ENCODE data around the gene MMD2.

MMD2 gene

DNA sequence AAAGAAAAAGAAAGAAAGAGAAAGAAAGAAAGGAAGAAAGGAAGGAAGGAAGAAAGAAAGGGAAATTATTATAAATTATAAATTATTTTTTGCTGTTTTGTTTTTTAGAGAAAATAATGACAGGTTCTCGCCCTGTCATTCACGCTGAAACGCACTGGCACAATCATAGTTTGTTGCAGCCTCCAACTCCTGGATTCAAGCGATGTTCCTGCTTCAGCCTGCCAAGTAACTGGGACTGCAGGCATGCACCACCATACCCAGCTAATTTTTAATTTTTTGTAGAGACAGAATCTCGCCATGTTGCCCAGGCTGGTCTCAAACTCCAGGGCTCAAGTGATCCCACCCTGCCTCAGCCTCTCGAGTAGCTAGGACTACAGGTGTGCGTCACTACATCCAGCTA lies 21.6 kb downstream of the MMD2 start:
- Histone ChIP-seq H3K36me3 (ENCODE audit: control insufficient read depth, insufficient read depth, low read length) (no peaks in the 10 kb centered on the region), H3K4me1 (ENCODE audit: control insufficient read depth, insufficient read depth, low read length, poor library complexity, severe bottlenecking) (no peaks in the 10 kb centered on the region), H3K27ac (ENCODE audit: insufficient read depth, low read length, poor library complexity, severe bottlenecking) (no peak overlapping the region), H3K9me3 (ENCODE audit: control insufficient read depth, low read length) (no peaks in the 10 kb centered on the region), H3K4me3 (ENCODE audit: insufficient read depth, low read depth, low read length, poor library complexity, severe bottlenecking) (no peak overlapping the region), H3K27me3 (replicated peaks; ENCODE audit: control insufficient read depth, insufficient read depth, low read length, poor library complexity, severe bottlenecking) (no peaks in the 10 kb centered on the region)
- DNase-seq, result no peak

DNA sequence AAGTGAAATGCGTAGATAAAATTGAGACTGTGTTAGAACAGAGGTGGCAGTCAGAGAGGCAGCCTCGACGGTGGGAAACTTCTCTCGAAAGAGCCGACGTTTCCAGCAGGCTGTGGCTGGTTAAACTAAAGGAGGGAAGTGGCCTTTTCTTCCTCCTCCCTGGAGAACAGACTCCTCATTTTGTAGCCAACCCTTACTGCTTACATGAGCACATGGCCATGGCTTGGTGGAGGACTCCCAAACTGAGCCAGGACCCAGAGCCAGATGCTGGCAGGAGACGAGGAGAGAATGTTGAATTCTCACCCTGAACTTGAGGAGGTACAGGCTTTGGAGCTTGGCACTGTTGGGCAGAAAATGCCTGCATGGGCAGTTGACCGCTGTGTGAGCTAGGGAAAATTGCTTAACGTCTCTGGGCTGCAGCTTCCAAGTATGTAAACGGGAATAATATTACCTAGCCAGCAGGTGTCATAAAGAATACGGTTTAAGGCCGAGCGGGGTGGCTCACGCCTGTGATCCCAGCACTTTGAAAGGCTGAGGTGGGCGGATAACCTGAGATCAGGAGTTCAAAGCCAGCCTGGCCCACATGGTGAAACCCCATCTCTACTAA lies 24.5 kb downstream of the MMD2 start:
- Histone ChIP-seq H3K27me3 (replicated peaks; ENCODE audit: control insufficient read depth, insufficient read depth, low read length, poor library complexity, severe bottlenecking) (no peaks in the 10 kb centered on the region), H3K27ac (ENCODE audit: insufficient read depth, low read length, poor library complexity, severe bottlenecking) (no peak overlapping the region), H3K4me1 (ENCODE audit: control insufficient read depth, insufficient read depth, low read length, poor library complexity, severe bottlenecking) (no peaks in the 10 kb centered on the region), H3K4me3 (ENCODE audit: insufficient read depth, low read depth, low read length, poor library complexity, severe bottlenecking) (no peak overlapping the region), H3K36me3 (ENCODE audit: control insufficient read depth, insufficient read depth, low read length) (no peaks in the 10 kb centered on the region), H3K9me3 (ENCODE audit: control insufficient read depth, low read length) (no peaks in the 10 kb centered on the region)
- DNase-seq, result no peak

DNA sequence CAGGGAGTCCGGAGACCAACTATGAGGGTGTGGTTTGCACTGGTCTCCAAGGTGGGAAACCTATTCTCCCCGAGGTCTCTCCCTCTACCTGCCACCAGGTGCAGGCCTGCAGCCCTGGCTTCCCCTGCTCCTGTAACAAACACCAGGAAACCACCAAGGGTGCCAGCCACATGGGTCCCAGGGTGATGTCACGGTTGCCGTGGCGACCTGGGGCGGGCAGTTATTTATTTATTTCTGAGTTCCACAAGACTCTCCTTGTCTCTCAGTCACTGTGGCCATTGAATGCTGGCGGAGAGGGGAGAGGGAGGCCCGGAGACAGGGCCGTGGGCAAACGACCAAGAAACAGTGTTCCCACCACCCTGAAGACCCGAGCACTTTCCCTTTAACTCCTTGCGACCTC lies 27.0 kb downstream of the MMD2 start:
- no peaks in the 10 kb centered on the region for H3K36me3 ChIP-seq (ENCODE audit: control insufficient read depth, insufficient read depth, low read length)
- H3K27ac ChIP-seq (ENCODE audit: insufficient read depth, low read length, poor library complexity, severe bottlenecking), result no peak overlapping the region
- no peaks in the 10 kb centered on the region for H3K4me1 ChIP-seq (ENCODE audit: control insufficient read depth, insufficient read depth, low read length, poor library complexity, severe bottlenecking)
- H3K9me3 ChIP-seq (ENCODE audit: control insufficient read depth, low read length), result no peaks in the 10 kb centered on the region
- DNase-seq, result no peak
- H3K4me3 ChIP-seq (ENCODE audit: insufficient read depth, low read depth, low read length, poor library complexity, severe bottlenecking), result no peak overlapping the region
- no peaks in the 10 kb centered on the region for H3K27me3 ChIP-seq (replicated peaks; ENCODE audit: control insufficient read depth, insufficient read depth, low read length, poor library complexity, severe bottlenecking)

DNA sequence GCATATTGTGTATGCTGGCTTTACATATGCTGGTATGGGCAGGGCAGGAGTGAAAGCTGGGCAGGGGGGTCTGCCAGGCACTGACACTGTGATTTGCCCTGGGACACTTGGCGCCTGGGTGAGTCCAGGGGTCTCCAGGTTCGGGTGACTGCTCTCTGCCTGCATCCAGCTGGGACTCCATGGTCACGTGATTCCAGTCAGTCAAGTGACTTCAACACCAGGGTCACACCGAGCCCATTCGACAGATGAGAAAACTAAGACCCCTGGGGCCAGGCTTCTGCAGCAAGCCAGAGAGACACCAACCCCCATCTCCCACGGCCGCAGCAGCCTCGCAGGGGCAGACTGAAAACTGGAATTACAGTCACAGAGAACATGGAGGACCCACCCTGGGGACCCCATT lies 30.0 kb downstream of the MMD2 start:
- DNase-seq, result no peak
- Histone ChIP-seq H3K27ac (ENCODE audit: insufficient read depth, low read length, poor library complexity, severe bottlenecking) (no peak overlapping the region), H3K27me3 (replicated peaks; ENCODE audit: control insufficient read depth, insufficient read depth, low read length, poor library complexity, severe bottlenecking) (no peaks in the 10 kb centered on the region), H3K4me3 (ENCODE audit: insufficient read depth, low read depth, low read length, poor library complexity, severe bottlenecking) (no peak overlapping the region), H3K9me3 (ENCODE audit: control insufficient read depth, low read length) (no peaks in the 10 kb centered on the region), H3K4me1 (ENCODE audit: control insufficient read depth, insufficient read depth, low read length, poor library complexity, severe bottlenecking) (no peaks in the 10 kb centered on the region), H3K36me3 (ENCODE audit: control insufficient read depth, insufficient read depth, low read length) (no peaks in the 10 kb centered on the region)

DNA sequence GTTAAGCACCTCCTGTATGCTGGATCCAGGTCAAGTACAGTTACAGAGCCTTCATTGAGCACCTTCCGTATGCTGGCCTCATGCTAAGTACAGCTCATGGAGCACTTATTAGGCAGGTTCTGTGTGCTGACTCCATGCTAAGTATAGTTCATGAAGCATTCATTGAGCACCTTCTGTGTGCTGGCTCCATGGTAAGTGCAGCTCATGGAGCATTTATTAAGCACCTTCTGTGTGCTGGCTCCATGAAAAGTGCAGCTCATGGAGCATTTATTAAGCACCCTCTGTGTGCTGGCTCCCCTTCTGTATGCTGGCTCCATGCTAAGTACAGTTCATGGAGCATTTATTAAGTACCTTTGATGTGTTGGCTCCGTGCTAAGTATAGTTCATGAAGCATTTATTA lies 30.5 kb downstream of the MMD2 start:
- Histone ChIP-seq H3K27me3 (replicated peaks; ENCODE audit: control insufficient read depth, insufficient read depth, low read length, poor library complexity, severe bottlenecking) (no peaks in the 10 kb centered on the region), H3K4me3 (ENCODE audit: insufficient read depth, low read depth, low read length, poor library complexity, severe bottlenecking) (no peak overlapping the region), H3K4me1 (ENCODE audit: control insufficient read depth, insufficient read depth, low read length, poor library complexity, severe bottlenecking) (no peaks in the 10 kb centered on the region), H3K9me3 (ENCODE audit: control insufficient read depth, low read length) (no peaks in the 10 kb centered on the region), H3K27ac (ENCODE audit: insufficient read depth, low read length, poor library complexity, severe bottlenecking) (no peak overlapping the region), H3K36me3 (ENCODE audit: control insufficient read depth, insufficient read depth, low read length) (no peaks in the 10 kb centered on the region)
- DNase-seq, result no peak

DNA sequence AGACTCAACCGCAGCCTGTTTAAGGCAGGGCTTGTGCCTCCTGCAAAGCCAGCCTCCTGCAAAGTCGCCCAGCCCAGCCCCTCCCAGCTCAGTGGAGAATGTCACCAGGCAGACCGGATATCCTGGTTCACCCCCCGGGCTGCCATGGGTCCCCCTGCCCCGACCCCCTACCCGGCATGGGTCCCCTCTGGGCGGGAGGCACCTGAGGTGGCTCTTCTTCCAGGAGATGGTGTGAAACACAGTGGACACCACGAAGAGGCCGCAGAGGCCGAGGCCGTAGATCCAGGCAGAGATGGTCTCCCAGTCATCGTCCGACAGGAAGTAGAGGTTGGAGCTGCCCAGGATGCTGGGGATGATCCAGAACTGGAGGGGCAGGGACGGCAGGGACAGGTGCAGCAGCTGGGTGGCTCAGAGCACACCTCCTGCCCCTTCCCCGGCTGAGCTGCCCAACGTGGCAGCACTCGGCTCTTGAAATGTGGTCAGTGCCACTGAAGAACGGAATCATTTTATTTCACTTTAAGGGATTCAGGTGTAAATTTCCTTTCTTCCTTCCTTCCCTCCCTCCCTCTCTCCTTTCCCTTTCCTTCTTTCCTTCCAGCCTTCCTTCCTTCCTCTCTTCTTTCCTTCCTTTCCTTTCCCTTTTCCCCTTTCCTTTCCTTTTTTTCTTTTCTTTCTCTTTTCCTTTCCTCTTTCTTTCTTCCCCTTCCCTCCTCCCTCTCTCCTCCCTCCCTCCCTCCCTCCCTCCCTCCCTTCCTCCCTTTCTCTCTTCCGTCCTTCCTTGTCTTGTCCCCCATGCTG lies 38.8 kb downstream of the MMD2 start:
- Histone ChIP-seq H3K9me3 (ENCODE audit: control insufficient read depth, low read length) (no peaks in the 10 kb centered on the region), H3K4me3 (ENCODE audit: insufficient read depth, low read depth, low read length, poor library complexity, severe bottlenecking) (no peak overlapping the region), H3K36me3 (ENCODE audit: control insufficient read depth, insufficient read depth, low read length) (no peaks in the 10 kb centered on the region), H3K27ac (ENCODE audit: insufficient read depth, low read length, poor library complexity, severe bottlenecking) (no peak overlapping the region), H3K4me1 (ENCODE audit: control insufficient read depth, insufficient read depth, low read length, poor library complexity, severe bottlenecking) (no peaks in the 10 kb centered on the region), H3K27me3 (replicated peaks; ENCODE audit: control insufficient read depth, insufficient read depth, low read length, poor library complexity, severe bottlenecking) (no peaks in the 10 kb centered on the region)
- DNase-seq, result no peak

DNA sequence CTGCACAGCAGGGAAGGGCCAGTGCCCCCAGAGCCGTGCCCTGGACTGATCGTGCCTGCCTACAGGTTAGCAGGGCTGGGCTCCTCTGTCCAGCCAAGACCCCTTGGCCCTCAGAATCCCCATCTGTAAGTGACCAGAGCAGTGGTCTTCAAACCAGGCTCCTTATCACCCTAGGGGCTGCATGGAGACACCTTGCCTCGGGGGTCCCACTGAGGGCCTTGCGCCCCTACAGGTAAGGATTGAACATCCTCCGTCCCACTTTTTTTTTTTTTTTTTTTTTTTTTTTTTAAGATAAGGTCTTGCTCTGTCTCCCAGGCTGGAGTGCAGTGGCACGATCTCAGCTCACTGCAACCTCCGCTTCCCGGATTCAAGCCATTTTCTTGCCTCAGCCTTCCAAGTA lies 42.9 kb downstream of the MMD2 start:
- no peaks in the 10 kb centered on the region for H3K9me3 ChIP-seq (ENCODE audit: control insufficient read depth, low read length)
- no peak for DNase-seq
- H3K4me3 ChIP-seq (ENCODE audit: insufficient read depth, low read depth, low read length, poor library complexity, severe bottlenecking), result no peak overlapping the region
- no peaks in the 10 kb centered on the region for H3K27me3 ChIP-seq (replicated peaks; ENCODE audit: control insufficient read depth, insufficient read depth, low read length, poor library complexity, severe bottlenecking)
- no peaks in the 10 kb centered on the region for H3K4me1 ChIP-seq (ENCODE audit: control insufficient read depth, insufficient read depth, low read length, poor library complexity, severe bottlenecking)
- H3K27ac ChIP-seq (ENCODE audit: insufficient read depth, low read length, poor library complexity, severe bottlenecking), result no peak overlapping the region
- H3K36me3 ChIP-seq (ENCODE audit: control insufficient read depth, insufficient read depth, low read length), result no peaks in the 10 kb centered on the region

DNA sequence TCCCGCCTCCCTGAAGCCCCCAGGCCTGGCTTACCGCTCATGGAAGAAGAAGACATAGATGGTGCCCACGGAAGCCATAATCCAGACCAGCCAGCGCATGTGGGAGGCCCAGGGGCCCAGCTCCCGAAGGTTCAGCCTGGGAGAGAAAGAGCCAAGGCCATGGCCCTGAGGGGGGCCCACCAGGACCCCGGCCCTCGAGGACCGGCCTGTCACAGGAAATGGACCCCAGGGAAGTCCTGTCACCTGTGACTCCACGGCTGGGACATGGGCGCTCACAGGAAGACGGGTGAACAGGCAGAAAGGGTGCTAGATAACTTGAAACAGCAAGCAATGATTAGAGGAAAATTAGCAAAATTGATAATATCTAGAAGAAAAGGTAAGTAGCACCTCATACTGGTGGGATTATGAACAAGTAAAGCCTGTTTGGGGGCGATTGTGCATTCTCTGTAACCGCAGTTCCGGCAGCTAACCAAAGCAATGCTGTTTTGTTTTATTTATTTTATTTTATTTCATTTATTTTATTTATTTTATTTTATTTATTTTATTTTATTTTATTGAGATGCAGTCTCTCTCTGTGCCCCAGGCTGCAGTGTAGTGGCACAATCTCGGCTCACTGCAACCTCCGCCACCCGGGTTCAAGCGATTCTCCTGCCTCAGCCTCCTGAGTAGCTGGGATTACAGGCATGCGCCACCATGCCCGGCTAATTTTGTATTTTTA lies 47.7 kb downstream of the MMD2 start:
- Histone ChIP-seq H3K27me3 (replicated peaks; ENCODE audit: control insufficient read depth, insufficient read depth, low read length, poor library complexity, severe bottlenecking) (no peaks in the 10 kb centered on the region), H3K9me3 (ENCODE audit: control insufficient read depth, low read length) (no peaks in the 10 kb centered on the region), H3K4me3 (ENCODE audit: insufficient read depth, low read depth, low read length, poor library complexity, severe bottlenecking) (no peak overlapping the region), H3K36me3 (ENCODE audit: control insufficient read depth, insufficient read depth, low read length) (no peaks in the 10 kb centered on the region), H3K4me1 (ENCODE audit: control insufficient read depth, insufficient read depth, low read length, poor library complexity, severe bottlenecking) (no peaks in the 10 kb centered on the region), H3K27ac (ENCODE audit: insufficient read depth, low read length, poor library complexity, severe bottlenecking) (no peak overlapping the region)
- no peak for DNase-seq

DNA sequence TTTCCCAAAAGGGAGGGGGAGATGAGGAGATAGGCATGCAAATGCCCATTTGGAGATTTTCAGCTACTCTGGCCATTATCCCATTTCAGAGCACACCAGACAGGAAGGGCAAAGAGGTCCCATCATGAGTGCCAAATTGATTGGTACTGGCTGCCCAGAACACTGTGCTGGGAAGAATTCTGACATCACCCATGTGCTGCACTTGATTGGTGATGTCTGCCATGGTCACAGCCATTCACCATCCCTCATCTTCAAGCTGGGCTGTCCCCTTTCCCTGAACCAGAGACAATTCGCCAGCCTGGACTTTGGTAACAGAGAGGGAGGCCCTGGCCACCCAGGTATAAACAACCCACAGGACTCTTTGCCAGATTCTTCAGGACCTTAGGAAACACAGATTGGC lies 52.3 kb downstream of the MMD2 start:
- DNase-seq, result no peak
- H3K27me3 ChIP-seq (replicated peaks; ENCODE audit: control insufficient read depth, insufficient read depth, low read length, poor library complexity, severe bottlenecking), result no peaks in the 10 kb centered on the region
- H3K4me3 ChIP-seq (ENCODE audit: insufficient read depth, low read depth, low read length, poor library complexity, severe bottlenecking), result no peak overlapping the region
- H3K36me3 ChIP-seq (ENCODE audit: control insufficient read depth, insufficient read depth, low read length), result no peaks in the 10 kb centered on the region
- H3K27ac ChIP-seq (ENCODE audit: insufficient read depth, low read length, poor library complexity, severe bottlenecking), result no peak overlapping the region
- no peaks in the 10 kb centered on the region for H3K9me3 ChIP-seq (ENCODE audit: control insufficient read depth, low read length)
- no peaks in the 10 kb centered on the region for H3K4me1 ChIP-seq (ENCODE audit: control insufficient read depth, insufficient read depth, low read length, poor library complexity, severe bottlenecking)

DNA sequence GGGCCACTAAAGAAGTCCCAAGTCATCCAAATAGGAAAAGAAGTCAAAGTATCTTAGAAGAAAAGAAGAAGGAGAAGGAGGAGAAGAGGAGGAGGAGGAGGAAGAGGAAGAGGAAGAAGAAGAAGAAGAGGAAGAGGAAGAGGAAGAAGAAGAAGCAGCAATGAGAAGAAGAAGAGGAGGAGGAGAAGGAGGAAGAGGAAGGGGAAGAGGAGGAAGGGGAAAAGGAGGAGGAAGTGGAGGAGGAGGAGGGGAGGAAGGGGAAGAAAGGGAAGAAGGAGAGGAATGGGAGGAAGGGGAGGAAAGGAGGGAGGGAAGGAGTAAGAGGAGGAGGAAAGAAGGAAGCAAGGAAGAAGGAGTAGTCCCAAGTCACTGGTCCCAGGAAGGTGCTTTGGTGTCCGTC lies 53.8 kb downstream of the MMD2 start:
- no peaks in the 10 kb centered on the region for H3K9me3 ChIP-seq (ENCODE audit: control insufficient read depth, low read length)
- no peak overlapping the region for H3K4me3 ChIP-seq (ENCODE audit: insufficient read depth, low read depth, low read length, poor library complexity, severe bottlenecking)
- no peak overlapping the region for H3K27ac ChIP-seq (ENCODE audit: insufficient read depth, low read length, poor library complexity, severe bottlenecking)
- no peaks in the 10 kb centered on the region for H3K4me1 ChIP-seq (ENCODE audit: control insufficient read depth, insufficient read depth, low read length, poor library complexity, severe bottlenecking)
- no peaks in the 10 kb centered on the region for H3K36me3 ChIP-seq (ENCODE audit: control insufficient read depth, insufficient read depth, low read length)
- no peaks in the 10 kb centered on the region for H3K27me3 ChIP-seq (replicated peaks; ENCODE audit: control insufficient read depth, insufficient read depth, low read length, poor library complexity, severe bottlenecking)
- DNase-seq, result no peak

All from effector memory CD4-positive, alpha-beta T cell (primary cell).